HL-60 (cell line): ENCODE results near the gene C5orf58.

Experiments
- GABPA ChIP-seq: IDR thresholded peaks from 2 replicates; pipeline ENCODE4 v1.6.1; 2012; ENCODE audit warnings: low read depth
- POLR2AphosphoS5 ChIP-seq: IDR thresholded peaks from 2 replicates; pipeline ENCODE4 v1.6.1; 2012; ENCODE audit warnings: low read depth
- TF ChIP-seq, protein P1 (sequence below): IDR thresholded peaks from one replicate; pipeline ENCODE4 v1.5.1; 2011; ENCODE audit warnings: low read length, control low read depth, inconsistent platforms; ENCODE audit not compliant: insufficient read depth
- TF ChIP-seq, protein P2 (sequence below): IDR thresholded peaks from 2 replicates; pipeline ENCODE4 v1.6.1; 2012; ENCODE audit warnings: low read depth; ENCODE audit not compliant: insufficient replicate concordance

DNA sequence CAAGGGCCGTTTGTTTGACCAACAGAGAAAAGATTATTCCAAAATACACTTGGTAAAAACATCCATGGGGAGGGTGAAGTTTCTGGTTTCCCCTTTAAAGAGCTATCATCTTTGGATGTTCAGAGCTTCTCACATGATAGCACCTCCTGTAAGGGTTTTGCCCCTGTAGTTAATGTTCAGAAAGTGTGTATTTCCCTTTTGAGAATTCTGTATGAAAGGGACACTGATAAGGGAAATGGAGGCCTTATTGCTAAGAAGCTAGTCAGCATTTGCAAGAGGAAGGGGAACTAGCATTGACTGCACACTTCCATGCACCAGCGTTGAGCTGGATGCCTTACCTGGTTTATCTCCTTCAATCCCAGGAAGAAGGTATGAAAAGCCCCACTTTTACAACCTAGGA, 31.5 kb upstream of the C5orf58 start:
- TF ChIP-seq, protein P1, sequence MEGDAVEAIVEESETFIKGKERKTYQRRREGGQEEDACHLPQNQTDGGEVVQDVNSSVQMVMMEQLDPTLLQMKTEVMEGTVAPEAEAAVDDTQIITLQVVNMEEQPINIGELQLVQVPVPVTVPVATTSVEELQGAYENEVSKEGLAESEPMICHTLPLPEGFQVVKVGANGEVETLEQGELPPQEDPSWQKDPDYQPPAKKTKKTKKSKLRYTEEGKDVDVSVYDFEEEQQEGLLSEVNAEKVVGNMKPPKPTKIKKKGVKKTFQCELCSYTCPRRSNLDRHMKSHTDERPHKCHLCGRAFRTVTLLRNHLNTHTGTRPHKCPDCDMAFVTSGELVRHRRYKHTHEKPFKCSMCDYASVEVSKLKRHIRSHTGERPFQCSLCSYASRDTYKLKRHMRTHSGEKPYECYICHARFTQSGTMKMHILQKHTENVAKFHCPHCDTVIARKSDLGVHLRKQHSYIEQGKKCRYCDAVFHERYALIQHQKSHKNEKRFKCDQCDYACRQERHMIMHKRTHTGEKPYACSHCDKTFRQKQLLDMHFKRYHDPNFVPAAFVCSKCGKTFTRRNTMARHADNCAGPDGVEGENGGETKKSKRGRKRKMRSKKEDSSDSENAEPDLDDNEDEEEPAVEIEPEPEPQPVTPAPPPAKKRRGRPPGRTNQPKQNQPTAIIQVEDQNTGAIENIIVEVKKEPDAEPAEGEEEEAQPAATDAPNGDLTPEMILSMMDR: no peak
- TF ChIP-seq POLR2AphosphoS5 (no peak), GABPA (no peak)
- TF ChIP-seq, protein P2, sequence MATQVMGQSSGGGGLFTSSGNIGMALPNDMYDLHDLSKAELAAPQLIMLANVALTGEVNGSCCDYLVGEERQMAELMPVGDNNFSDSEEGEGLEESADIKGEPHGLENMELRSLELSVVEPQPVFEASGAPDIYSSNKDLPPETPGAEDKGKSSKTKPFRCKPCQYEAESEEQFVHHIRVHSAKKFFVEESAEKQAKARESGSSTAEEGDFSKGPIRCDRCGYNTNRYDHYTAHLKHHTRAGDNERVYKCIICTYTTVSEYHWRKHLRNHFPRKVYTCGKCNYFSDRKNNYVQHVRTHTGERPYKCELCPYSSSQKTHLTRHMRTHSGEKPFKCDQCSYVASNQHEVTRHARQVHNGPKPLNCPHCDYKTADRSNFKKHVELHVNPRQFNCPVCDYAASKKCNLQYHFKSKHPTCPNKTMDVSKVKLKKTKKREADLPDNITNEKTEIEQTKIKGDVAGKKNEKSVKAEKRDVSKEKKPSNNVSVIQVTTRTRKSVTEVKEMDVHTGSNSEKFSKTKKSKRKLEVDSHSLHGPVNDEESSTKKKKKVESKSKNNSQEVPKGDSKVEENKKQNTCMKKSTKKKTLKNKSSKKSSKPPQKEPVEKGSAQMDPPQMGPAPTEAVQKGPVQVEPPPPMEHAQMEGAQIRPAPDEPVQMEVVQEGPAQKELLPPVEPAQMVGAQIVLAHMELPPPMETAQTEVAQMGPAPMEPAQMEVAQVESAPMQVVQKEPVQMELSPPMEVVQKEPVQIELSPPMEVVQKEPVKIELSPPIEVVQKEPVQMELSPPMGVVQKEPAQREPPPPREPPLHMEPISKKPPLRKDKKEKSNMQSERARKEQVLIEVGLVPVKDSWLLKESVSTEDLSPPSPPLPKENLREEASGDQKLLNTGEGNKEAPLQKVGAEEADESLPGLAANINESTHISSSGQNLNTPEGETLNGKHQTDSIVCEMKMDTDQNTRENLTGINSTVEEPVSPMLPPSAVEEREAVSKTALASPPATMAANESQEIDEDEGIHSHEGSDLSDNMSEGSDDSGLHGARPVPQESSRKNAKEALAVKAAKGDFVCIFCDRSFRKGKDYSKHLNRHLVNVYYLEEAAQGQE: no peak
